Measurements from ENCODE around the gene CDKN1C.

Gene CDKN1C

DNA sequence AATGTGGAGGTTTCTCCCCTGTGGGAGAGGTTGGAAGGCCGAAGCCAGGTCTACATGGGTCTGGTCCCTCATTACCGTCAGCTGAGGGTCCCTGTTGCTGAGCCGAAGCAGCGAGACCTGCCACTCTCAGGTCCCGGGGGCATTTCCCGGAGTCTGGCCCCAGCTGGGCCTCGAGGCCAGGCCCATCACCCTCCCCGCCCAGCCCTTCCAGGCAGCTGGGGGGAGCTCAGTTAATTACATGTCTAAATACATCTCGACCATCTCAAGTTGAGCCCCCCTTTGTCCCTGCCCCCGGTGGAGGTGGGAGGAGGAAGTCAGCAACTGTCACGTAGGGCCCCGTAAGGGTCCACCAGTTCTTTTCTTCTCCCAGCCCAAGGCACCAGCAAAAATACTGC is 3.6 kb downstream of the CDKN1C start (continued):
- TF ChIP-seq, protein P1, sequence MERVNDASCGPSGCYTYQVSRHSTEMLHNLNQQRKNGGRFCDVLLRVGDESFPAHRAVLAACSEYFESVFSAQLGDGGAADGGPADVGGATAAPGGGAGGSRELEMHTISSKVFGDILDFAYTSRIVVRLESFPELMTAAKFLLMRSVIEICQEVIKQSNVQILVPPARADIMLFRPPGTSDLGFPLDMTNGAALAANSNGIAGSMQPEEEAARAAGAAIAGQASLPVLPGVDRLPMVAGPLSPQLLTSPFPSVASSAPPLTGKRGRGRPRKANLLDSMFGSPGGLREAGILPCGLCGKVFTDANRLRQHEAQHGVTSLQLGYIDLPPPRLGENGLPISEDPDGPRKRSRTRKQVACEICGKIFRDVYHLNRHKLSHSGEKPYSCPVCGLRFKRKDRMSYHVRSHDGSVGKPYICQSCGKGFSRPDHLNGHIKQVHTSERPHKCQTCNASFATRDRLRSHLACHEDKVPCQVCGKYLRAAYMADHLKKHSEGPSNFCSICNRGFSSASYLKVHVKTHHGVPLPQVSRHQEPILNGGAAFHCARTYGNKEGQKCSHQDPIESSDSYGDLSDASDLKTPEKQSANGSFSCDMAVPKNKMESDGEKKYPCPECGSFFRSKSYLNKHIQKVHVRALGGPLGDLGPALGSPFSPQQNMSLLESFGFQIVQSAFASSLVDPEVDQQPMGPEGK (CRISPR knock-in tag; IDR thresholded peaks at IDR 0.05; ENCODE audit: borderline replicate concordance) = no peak
- no peak for TF ChIP-seq BACH2 (CRISPR knock-in tag; IDR thresholded peaks at IDR 0.05; ENCODE audit: borderline replicate concordance)
- TF ChIP-seq ZNF8 (CRISPR knock-in tag; IDR thresholded peaks at IDR 0.05) = no peak
- TF ChIP-seq ZC3H10 (CRISPR knock-in tag; IDR thresholded peaks at IDR 0.05) = no peak

DNA sequence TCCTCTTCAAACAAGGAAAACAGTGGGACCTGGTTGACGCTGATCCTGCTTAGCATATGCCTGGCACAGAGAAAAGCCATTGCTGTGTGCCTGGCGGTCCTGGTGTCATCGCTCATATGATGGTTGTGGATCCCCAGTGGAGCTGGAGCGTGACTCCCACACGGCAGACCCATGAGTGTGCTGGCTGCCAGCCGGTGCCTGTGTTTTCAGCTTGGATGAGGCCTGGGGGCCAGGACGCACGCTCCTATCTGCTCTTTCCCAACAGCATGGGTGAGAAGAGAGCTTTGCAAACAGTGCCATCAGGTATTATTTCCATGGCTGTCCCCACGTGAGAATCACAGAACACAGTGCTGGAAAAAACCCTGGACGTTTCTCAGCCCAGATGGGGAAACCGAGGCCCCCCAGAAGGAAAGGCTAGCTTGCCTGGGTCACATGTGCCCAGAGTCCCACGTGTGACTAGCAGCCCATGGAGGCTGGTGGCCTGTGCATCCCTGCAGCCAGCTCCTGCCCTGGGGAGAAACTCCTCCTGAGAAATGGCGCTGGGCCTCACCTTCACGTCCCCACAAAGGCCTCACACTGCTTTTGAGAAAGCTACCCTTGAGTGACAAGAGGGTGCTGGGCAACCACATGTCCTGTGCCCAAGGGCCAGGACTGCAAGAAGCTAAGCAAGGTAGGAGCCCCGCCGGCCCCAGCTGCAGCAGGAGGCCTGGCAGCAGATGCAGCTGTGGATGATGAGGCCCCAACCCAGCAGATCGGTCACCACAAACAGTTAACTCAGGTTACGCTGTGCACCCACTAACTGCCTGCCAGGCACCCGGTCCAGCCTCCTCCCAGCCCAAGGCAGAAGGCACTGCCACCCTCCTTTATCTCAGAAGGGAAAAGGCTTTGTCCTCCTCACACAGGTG is 4.2 kb downstream of the CDKN1C start:
- TF ChIP-seq ZC3H10 (CRISPR knock-in tag; IDR thresholded peaks at IDR 0.05) (no peak), TOX (CRISPR knock-in tag; IDR thresholded peaks at IDR 0.05; ENCODE audit: borderline replicate concordance) (no peak), TCF4 (CRISPR knock-in tag; IDR thresholded peaks at IDR 0.05; ENCODE audit: borderline replicate concordance) (no peak)
- TF ChIP-seq, protein P1 (CRISPR knock-in tag; IDR thresholded peaks at IDR 0.05; ENCODE audit: borderline replicate concordance) = no peak
- TF ChIP-seq, protein P2, sequence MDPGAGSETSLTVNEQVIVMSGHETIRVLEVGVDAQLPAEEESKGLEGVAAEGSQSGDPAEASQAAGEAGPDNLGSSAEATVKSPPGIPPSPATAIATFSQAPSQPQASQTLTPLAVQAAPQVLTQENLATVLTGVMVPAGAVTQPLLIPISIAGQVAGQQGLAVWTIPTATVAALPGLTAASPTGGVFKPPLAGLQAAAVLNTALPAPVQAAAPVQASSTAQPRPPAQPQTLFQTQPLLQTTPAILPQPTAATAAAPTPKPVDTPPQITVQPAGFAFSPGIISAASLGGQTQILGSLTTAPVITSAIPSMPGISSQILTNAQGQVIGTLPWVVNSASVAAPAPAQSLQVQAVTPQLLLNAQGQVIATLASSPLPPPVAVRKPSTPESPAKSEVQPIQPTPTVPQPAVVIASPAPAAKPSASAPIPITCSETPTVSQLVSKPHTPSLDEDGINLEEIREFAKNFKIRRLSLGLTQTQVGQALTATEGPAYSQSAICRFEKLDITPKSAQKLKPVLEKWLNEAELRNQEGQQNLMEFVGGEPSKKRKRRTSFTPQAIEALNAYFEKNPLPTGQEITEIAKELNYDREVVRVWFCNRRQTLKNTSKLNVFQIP (CRISPR knock-in tag; IDR thresholded peaks at IDR 0.05; ENCODE audit: borderline replicate concordance, low read depth) = no peak
- no peak for ATAC-seq

DNA sequence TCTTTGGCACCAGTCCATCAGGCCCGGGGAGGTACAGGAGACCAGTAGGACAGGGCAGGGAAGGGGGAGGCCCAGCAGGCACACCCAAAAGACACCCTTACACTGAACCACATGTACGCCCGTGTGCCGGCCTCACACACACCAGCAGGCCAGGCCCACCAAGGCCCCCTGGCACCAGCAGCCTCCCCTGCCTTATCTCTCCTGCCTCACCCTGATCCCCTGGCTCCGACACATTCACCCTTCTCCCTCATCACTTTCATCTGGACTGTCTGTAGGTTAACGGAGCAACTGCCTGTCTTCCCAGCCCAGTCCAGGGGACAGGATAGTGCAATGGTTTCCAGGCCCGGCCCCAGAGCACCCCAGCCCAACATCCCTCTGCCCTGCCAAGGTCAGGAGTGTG is 4.9 kb downstream of the CDKN1C start:
- TF ChIP-seq TOX (CRISPR knock-in tag; IDR thresholded peaks at IDR 0.05; ENCODE audit: borderline replicate concordance) = no peak
- no peak for TF ChIP-seq ZFP3 (CRISPR knock-in tag; IDR thresholded peaks at IDR 0.05)
- TF ChIP-seq ZFP30 (CRISPR knock-in tag; IDR thresholded peaks at IDR 0.05) = no peak
- TF ChIP-seq ZNF8 (CRISPR knock-in tag; IDR thresholded peaks at IDR 0.05) = no peak
- TF ChIP-seq ZNF565 (CRISPR knock-in tag; conservative IDR thresholded peaks at IDR 0.05; ENCODE audit: low read depth) = no peak
- TF ChIP-seq, protein P2 (CRISPR knock-in tag; IDR thresholded peaks at IDR 0.05; ENCODE audit: borderline replicate concordance, low read depth) = no peak
- no peak for TF ChIP-seq ISL1 (CRISPR knock-in tag; IDR thresholded peaks at IDR 0.05)
- no peak for TF ChIP-seq RARB (CRISPR knock-in tag; IDR thresholded peaks at IDR 0.05)
- TF ChIP-seq, protein P3, sequence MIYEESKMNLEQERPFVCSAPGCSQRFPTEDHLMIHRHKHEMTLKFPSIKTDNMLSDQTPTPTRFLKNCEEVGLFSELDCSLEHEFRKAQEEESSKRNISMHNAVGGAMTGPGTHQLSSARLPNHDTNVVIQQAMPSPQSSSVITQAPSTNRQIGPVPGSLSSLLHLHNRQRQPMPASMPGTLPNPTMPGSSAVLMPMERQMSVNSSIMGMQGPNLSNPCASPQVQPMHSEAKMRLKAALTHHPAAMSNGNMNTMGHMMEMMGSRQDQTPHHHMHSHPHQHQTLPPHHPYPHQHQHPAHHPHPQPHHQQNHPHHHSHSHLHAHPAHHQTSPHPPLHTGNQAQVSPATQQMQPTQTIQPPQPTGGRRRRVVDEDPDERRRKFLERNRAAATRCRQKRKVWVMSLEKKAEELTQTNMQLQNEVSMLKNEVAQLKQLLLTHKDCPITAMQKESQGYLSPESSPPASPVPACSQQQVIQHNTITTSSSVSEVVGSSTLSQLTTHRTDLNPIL (CRISPR knock-in tag; IDR thresholded peaks at IDR 0.05; ENCODE audit: low read depth) = no peak
- TF ChIP-seq, protein P4, sequence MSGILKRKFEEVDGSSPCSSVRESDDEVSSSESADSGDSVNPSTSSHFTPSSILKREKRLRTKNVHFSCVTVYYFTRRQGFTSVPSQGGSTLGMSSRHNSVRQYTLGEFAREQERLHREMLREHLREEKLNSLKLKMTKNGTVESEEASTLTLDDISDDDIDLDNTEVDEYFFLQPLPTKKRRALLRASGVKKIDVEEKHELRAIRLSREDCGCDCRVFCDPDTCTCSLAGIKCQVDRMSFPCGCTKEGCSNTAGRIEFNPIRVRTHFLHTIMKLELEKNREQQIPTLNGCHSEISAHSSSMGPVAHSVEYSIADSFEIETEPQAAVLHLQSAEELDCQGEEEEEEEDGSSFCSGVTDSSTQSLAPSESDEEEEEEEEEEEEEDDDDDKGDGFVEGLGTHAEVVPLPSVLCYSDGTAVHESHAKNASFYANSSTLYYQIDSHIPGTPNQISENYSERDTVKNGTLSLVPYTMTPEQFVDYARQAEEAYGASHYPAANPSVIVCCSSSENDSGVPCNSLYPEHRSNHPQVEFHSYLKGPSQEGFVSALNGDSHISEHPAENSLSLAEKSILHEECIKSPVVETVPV (CRISPR knock-in tag; IDR thresholded peaks at IDR 0.05) = no peak
- no peak for TF ChIP-seq OSR1 (CRISPR knock-in tag; IDR thresholded peaks at IDR 0.05)
- TF ChIP-seq ZC3H10 (CRISPR knock-in tag; IDR thresholded peaks at IDR 0.05) = no peak
- no peak for TF ChIP-seq ZNF70 (CRISPR knock-in tag; IDR thresholded peaks at IDR 0.05)
- TF ChIP-seq, protein P5, sequence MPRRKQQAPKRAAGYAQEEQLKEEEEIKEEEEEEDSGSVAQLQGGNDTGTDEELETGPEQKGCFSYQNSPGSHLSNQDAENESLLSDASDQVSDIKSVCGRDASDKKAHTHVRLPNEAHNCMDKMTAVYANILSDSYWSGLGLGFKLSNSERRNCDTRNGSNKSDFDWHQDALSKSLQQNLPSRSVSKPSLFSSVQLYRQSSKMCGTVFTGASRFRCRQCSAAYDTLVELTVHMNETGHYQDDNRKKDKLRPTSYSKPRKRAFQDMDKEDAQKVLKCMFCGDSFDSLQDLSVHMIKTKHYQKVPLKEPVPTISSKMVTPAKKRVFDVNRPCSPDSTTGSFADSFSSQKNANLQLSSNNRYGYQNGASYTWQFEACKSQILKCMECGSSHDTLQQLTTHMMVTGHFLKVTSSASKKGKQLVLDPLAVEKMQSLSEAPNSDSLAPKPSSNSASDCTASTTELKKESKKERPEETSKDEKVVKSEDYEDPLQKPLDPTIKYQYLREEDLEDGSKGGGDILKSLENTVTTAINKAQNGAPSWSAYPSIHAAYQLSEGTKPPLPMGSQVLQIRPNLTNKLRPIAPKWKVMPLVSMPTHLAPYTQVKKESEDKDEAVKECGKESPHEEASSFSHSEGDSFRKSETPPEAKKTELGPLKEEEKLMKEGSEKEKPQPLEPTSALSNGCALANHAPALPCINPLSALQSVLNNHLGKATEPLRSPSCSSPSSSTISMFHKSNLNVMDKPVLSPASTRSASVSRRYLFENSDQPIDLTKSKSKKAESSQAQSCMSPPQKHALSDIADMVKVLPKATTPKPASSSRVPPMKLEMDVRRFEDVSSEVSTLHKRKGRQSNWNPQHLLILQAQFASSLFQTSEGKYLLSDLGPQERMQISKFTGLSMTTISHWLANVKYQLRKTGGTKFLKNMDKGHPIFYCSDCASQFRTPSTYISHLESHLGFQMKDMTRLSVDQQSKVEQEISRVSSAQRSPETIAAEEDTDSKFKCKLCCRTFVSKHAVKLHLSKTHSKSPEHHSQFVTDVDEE (CRISPR knock-in tag; IDR thresholded peaks at IDR 0.05) = no peak
- TF ChIP-seq CSDC2 (CRISPR knock-in tag; IDR thresholded peaks at IDR 0.05) = no peak
- no peak for TF ChIP-seq GLIS3 (CRISPR knock-in tag; IDR thresholded peaks at IDR 0.05)
- TF ChIP-seq BACH2 (CRISPR knock-in tag; IDR thresholded peaks at IDR 0.05; ENCODE audit: borderline replicate concordance) = no peak
- no peak for TF ChIP-seq ARNTL (CRISPR knock-in tag; IDR thresholded peaks at IDR 0.05; ENCODE audit: borderline replicate concordance, low read depth)
- TF ChIP-seq SNAI2 (CRISPR knock-in tag; IDR thresholded peaks at IDR 0.05) = no peak
- TF ChIP-seq ESRRG (CRISPR knock-in tag; IDR thresholded peaks at IDR 0.05) = no peak
- no peak for ATAC-seq
